NCI-H748 treated with DMSO at 0.1 percent for 48 hours (cell line): ENCODE measurements around the gene TMEM120A.

Experiments
- DNase-seq: peaks from one replicate; lab custom pipeline; 2025; lab: John Stamatoyannopoulos, UW

TMEM120A gene

GRCh38 chr7:75980430-75981202, 13.8 kb downstream of the TMEM120A start:
- no peak for DNase-seq

DNA sequence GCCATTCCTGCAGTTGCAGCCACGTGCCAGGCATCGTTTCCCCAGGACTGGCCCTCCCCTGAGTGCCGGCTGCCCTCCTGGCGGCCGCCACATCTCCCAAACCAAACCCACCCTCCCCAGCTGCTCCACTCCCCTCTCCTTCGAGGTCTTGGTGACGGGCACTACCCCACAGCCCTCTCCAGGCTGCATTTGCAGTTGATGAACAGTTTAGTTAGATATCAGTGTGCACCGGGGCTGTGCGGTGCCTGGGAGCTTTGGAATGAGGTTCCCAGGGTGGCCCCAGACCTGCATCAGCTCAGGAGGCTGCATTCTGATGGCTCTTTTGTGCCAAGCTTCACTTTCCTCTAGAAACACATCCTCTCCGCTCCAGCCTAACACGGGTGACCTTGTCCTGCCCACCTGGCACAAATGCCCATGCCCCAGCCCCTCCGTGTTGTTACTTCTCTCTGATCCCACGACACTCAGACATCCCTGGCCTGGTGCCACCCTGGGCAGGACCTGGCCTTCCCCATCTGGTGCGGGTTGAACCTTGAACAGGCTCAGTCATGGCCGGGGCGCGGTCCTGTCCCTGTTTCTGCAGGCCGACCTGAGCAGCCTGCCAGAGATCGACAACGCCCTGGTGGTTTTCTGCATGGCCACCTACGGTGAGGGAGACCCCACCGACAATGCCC, 14.5 kb downstream of the TMEM120A start:
- no peak for DNase-seq

- no peak for DNase-seq
Measured at GRCh38 chr7:75977743-75978142, 16.7 kb downstream of the TMEM120A start.

GRCh38 chr7:75971961-75972763, 22.2 kb downstream of the TMEM120A start:
- no peak for DNase-seq

- no peak for DNase-seq
Measured at GRCh38 chr7:75971309-75971960, 23.0 kb downstream of the TMEM120A start.

- DNase-seq = no peak
Measured at GRCh38 chr7:75969704-75970498, 24.5 kb downstream of the TMEM120A start.

- DNase-seq = no peak
Measured at GRCh38 chr7:75969182-75969581, 25.2 kb downstream of the TMEM120A start.

DNA sequence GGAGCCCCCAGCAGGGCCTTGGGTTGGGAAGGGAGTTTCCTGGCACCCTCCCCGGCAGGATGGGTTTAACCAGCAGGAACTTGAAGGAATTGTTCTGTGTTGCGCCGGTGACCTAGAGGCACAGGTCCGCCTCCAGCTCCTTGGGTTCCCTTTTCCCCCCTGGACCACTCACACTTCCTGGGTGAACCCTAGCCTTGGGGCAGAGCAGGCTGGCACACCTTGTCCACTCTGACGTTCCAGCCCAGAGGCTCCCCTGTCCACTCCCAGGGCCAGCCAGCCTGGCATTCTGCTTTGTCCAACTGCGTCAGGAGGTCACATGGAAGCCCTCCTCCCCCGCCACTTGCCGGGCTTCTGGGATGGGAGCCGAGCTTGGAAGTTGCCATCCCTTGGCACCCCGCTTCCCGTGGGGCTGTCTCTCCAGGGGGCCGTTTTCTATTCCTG, 25.8 kb downstream of the TMEM120A start:
- DNase-seq = no peak

DNA sequence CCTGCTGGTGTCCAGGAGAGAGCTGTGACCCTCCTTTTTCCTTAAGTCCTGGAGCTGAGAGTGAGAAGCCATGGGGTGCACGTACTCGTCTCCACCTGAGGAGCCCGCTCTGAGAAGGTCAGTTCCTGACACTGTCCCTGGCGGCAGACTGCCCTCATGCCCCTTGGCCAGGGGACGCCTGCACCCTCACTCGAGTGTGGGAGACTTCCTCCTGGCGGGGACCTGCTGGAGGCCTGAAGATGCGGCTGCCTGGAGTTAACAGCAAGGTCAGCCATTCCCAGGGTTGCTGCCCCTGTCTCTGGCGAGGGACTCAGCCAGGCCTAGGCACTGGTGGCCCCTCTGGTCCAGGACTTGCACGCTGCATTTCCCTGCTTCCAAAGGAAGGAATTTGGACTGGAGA, 26.4 kb downstream of the TMEM120A start:
- DNase-seq = no peak

DNA sequence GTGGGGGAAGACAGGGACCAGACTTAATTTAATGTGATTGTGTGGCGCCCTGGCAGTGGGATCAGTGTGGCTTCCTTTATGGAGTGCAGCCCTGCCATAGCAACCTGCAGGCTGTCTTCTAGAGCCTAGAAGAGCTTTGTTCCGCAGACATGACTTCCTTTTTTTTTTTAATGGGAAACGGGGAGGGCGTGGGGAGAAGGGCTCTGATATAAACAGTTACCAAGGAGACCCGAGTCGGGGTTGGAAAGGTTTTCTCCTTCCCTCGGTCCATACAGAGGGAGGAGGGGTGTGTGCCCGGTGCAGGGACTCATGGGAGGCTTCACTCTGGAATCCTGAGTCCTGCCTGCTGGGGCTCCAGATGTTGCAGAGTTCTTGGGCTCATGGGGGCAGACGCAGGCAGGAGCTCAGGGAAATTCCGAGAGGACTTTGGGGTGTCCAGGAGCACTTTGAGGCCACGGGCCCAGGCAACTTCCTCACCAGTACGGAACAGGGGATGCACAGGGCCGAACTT, 26.9 kb downstream of the TMEM120A start:
- no peak for DNase-seq

GRCh38 chr7:75967055-75967454, 27.3 kb downstream of the TMEM120A start:
- DNase-seq = no peak

DNA sequence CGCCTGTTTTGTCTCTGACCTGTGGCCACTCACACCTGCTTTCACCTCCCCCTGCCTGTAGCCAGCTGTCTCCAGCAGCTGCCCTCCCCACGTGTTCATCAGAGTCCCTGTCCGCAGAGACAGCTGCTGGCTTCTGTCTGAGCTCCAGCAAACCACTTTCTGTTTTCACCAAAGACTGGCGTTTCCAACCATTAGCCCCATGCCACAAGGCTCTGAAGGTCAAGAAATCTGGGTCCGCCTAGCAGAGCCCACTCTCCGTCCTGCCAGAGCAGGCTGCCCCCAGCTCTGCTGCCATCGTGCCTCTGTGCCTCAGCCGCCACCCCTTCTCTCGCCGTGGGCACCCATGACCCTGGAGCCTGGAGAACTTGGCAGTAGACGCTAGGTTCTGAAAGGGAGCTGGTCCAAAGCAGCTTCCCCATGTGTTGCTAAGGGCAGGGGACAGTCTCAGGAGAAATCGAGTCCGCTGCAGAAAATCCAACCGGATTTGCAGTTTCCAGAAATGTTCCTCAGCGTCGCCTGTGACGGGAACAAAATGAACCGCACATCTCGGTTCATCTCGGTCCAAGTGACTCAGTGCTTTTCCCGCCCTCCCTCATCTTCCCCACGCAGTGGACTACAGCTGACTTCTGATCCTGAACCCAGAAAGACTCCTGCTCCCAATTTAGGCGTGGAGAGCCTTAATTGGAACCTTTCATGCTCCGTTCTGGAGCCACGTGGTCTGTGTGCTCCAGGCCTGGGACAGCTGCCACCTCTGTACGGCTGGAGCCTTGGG, 28.0 kb downstream of the TMEM120A start:
- DNase-seq = no peak

GRCh38 chr7:75965617-75966016, 28.8 kb downstream of the TMEM120A start:
- no peak for DNase-seq

GRCh38 chr7:75963381-75963995, 30.9 kb downstream of the TMEM120A start:
- no peak for DNase-seq

GRCh38 chr7:75962607-75963380, 31.6 kb downstream of the TMEM120A start:
- DNase-seq = no peak

GRCh38 chr7:75961218-75961617, 33.2 kb downstream of the TMEM120A start:
- DNase-seq = no peak

DNA sequence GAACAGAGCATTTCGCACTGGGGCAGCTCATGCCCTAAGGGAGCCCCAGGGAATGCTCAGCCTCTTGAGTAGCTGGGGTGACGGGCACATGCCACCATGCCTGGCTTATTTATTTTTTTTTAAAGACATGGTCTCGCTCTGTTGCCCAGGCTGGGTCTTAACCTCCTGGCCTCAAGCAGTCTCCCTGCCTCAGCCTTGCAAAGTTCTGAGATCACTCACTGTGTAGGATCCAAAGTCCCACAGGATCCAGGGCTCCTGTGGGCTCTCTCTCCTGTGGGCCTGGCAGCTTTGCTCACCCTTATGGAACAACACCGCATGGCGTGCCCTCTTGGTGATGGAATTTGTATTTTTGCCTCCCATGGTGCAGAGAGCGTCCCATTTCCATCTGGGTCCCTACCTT, 34.0 kb downstream of the TMEM120A start:
- DNase-seq = no peak

- DNase-seq = no peak
Measured at GRCh38 chr7:75958802-75959543, 35.4 kb downstream of the TMEM120A start.
